ENCODE measurements around the gene SDC3.

Gene SDC3

DNA sequence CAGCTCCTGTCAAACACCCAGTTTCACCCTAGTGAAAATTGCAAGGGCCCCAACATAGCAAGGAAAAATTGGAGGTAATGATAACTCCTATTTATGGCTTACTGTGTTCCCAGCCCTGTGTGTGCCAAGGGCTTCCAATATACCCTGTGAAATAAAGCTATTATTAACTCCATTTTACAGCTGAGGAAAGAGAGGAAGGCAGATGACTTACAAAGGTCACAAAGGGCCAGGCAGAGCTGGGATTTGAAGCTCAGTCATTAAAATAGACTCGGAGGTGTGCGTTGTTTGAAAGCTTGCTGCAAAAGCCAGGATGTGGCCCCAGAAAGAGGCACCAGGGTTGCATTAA lies 20.2 kb upstream of the SDC3 start:
- DNase-seq (ENCODE audit: low read depth in 4 of 4, low spot score in 1 of 4) = no peak

DNA sequence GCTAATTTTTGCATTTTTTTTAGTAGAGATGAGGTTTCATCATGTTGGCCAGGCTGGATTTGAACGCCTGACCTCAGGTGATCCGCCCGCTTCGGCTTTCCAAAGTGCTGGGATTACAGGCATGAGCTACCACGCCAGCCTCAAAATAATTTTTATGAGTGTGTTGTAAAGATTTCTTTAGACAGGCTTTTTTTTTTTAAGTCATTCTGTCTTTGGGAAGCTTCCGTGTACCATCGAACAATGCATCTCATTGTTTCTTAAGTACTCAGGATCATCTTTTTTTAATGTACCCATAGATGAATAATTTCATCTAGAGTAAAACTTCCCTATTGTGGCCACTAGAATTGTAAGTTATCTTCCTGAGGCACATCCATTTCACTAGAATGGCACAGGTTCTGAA lies 19.6 kb upstream of the SDC3 start:
- no peak for DNase-seq (ENCODE audit: low read depth in 4 of 4, low spot score in 1 of 4)

DNA sequence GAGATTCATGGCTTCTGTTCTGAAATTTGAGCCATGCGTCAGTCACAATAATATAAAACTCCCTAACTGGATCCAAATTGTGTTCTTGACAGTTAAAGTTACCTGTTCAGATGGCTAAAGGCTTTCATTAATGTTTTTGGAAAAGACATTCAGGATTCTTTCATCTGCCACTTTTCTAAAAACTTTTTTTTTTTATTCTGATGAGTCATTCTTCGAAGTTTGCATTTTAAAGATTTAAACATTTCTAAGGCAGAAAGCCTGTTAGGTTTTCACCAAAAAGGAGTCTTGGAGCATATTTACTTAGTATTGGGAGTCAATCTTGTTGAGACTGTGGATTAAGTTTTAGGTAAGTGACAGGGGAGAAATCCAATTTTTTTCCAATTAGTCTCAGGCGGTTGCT lies 18.9 kb upstream of the SDC3 start:
- no peak for DNase-seq (ENCODE audit: low read depth in 4 of 4, low spot score in 1 of 4)

DNA sequence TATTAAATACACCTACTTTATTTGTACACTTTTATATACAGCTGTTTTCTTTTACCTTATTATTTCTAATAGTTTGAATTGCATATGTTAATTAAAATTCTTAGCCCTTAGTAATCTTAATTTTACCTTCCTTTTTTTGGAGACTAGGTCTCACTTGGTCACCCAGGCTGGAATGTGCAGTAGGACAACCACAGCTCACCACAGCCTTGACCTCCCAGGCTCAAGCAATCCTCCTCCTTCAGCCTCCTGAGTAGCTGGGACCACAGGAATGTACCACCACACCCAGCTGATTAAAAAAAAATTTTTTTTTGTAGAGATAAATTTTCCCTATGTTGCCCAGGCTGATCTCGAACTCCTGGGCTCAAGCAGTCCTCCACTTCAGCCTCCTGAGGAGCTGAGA lies 15.0 kb upstream of the SDC3 start:
- no peak for DNase-seq (ENCODE audit: low read depth in 4 of 4, low spot score in 1 of 4)

DNA sequence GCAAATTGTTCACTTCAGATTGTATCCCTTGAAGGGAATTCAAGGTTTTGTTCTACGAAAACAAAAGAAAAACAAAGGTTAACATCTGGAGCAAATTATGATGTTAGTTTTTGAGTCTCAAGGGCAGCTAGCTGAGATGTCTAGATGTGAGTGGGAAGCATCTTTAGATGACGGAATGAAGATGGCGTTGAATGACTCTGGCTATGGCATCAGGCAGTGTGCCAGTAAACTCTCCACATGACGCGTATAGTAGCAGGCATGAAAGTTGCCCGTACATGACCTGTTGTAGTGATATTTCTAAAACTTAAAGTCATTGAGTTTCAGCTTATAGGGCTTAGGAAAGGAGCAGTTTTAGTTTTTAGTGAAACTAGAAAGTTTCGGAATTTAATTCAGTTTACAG lies 12.3 kb upstream of the SDC3 start:
- DNase-seq (ENCODE audit: low read depth in 4 of 4, low spot score in 1 of 4) = no peak

DNA sequence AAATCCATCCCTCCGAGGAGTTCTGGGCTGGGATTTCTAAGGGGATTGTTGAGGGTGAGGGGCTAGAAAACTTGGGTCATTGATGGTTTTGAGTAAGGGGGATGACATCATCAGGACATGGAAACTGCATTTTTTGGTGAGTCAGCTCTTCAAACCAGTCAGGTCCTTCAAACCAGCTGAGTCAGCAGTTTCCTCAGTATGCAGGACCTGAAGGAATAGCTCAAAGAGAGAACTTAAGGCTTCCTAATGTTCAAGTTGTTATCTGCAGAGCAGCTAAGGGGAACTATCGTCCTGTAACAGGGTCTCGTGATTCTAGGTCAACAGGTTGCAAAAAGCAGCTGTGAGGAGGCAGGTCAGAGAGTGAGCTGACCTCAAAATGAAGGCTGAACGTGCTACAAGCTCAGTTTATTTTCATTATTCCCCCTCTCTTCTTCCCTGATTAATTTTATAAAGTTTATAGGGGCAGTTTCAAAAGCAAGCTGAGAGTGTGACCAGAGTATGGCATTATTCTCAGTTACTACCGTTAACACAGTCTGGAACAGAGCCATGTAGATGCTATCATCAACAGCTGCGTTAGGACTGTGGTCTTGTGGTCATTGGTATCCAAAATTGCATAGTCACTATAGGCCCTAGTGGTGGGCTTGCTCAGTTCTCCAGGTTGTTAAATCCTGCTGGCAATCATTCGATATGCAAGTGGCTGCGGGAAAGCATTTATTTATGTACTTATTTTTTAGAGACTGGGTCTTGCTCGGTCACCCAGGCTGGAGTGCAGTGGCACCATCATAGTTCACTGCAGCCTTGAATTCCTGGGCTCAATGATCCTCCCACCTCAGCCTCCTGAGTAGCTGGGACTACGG lies 10.7 kb upstream of the SDC3 start:
- DNase-seq (ENCODE audit: low read depth in 4 of 4, low spot score in 1 of 4) = no peak

DNA sequence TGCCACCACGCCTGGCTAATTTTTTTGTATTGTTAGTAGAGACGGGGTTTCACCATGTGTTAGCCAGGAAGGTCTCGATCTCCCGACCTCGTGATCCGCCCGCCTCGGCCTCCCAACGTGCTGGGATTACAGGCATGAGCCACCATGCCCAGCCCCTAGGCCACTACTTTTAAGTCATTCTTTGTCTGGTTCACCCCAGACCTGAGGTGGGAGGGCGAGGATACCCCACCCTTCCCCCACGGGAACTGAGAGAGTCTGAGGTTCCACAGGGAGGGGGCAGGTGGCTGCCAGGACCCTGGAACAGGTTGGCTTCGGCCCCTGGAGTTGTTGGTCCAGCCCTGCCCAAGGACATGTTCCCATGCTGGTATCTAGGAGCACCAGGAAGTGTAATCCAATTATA lies 7.7 kb upstream of the SDC3 start:
- no peak for DNase-seq (ENCODE audit: low read depth in 4 of 4, low spot score in 1 of 4)

DNA sequence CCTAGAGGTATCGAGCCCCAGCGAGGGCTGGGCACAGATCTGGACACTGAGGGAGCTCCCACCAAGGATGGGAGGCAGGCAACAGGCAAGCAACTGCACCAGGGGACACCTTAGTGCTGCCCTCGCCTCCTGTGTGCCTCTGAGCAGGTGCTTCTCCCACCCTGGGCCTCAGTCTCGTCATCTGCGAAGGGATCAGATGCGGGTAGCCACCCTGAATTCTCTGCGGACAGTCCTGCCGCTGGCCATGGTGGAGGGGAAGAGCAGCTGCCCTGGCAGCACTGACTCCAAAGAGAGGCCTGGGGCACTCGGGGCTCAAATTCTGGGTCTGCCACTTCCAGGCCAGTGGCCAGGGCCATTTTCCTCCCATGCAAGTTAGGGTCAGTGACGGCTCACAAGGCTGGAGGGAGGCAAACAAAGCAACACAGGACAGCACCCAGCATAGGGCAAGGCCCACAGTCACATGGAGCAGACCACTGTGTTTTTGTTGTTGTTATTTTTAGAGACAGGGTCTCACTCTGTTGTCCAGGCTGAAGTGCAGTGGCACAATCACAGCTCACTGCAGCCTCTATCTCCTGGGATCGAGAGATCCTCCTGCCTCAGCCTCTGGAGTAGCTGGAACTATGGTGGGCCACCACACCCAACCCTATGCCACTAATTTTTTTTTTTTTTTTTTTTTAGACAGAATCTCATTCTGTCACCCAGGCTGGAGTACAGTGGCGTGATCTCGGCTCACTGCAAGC lies 7.1 kb upstream of the SDC3 start:
- DNase-seq (ENCODE audit: low read depth in 4 of 4, low spot score in 1 of 4) = no peak

DNA sequence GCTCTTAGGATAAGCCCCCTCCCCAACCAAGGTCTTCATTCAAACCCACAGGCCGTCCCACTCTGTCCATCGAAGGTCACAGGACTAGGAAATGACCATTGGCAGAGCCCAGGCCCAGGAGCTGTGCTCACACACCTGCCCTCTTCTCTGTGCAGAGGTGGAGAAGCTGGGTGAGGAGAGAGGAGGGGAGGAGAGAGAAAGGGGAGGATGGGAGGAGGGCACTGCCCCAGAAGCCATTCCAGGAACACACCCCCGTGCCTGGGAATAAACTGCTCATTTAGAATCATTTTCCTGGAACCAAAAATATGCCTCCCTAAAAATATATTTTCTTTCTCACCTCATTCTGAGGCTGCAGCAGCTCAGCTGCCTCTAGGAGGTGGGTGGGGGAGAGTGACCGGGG lies 6.4 kb upstream of the SDC3 start:
- DNase-seq (ENCODE audit: low read depth in 4 of 4, low spot score in 1 of 4) = no peak

DNA sequence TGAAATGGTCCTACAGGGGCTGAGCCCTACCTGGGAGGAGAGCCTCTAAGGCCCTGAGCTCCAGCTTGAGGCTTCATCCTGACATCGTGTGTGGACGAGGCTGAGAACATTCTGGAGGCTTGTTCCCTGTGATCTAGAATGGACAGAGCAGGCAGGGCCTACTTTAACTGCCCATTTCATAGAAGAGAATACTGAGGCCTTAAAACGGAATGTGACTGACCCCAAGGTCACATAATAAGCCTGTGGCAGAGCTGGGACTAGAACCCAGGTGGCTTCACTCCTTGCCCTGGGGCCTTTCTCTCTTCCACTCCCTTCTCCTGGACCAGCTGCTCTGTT lies 6.0 kb upstream of the SDC3 start:
- no peak for DNase-seq (ENCODE audit: low read depth in 4 of 4, low spot score in 1 of 4)

DNA sequence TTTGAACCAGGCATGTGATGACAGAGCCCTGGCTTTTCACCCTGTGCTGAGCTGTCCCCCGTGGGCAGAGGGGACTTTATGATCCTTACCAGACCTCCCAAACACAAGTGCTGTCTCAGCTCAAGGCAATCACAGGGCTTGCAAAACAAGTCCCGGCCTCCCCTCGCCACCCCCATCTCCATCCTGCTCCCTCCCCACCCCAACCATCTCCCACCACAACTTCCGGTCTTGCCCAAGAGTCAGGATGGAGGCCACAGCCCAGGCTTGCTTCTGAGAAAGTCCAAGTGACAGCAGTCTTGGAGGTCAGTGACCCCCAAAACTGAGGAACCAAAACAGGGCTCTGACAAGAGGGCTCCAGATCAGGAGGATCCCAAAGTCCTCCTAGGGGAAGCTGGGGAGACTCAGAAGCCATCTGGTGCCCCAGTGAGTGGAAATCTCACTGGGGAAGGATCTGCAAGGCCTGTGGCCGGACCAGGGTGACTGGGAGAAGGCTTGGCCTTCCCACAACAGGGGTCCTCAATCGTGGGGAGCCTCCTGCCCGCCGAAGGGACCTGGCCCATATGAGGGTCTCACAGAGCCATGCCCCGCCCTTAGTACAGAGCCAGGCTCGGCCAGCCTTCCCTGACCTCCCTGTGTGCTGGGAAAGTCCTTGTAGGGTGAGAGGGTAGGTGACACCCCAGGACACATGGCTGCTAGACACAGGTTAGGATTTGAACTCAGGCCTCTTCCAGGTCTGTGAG lies 4.5 kb upstream of the SDC3 start:
- no peak for DNase-seq (ENCODE audit: low read depth in 4 of 4, low spot score in 1 of 4)

DNA sequence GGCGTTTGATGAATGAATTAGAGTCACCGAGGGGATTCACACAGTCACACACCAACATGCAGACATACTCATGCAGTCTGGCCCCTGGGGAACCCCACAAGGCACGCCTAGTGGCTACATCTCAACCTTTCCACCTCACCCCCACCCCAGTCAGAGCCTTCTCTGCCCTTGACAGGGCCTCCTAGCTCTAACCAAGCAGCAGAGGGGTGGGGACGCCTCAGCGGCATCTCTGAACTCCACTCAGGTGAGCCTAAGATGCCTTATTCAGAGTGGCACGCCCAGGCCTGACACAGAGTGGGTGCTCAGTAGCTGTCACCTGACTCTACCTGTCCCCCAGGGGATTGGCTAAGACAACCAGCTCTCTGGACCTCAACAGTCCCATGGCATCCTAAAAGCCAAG lies 3.7 kb upstream of the SDC3 start:
- no peak for DNase-seq (ENCODE audit: low read depth in 4 of 4, low spot score in 1 of 4)

DNA sequence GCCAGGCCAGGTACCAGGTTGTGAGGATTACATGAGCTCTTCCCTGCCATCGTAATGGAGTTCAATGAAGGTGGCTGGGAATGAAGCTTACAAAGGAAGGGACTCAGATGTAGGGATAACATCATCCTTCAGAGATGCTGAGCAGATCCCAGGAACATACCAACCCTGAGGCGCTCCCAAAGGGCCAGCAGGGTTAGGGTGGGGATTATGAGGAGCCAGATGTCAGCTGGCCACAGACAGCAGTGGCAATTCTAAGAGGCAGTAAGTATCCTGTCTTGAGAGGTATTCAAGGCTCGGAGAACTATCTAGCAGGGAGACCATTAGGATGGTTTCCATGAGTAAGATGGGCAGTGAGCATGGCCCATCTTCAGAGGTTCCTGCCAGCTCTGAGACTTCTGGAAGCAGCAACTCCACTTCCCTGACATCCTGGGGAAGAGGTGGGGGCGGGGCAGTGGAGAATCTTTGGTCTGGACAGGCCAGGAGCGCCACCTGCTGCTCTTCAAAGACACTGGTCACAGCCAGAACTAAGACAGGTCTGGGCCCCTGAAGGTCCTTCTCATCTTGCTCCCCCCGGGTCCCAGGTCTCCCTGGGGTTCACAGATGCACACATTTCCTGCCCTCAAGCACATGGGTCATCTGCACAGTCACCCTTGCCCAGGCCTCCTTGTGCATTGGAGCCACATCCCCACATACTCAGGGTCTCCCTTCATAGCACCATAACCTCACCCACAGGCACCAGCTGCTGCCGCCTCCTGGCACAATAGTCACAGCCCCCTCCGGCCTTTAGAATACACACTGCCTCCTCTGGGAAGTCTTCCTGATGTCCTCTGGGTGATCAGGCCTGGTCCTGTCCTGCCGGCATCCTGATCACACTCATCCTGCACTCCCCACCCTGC lies 2.7 kb upstream of the SDC3 start:
- peak; percentile 25 to 48 (median 32) for DNase-seq (ENCODE audit: low read depth in 4 of 4, low spot score in 1 of 4)

DNA sequence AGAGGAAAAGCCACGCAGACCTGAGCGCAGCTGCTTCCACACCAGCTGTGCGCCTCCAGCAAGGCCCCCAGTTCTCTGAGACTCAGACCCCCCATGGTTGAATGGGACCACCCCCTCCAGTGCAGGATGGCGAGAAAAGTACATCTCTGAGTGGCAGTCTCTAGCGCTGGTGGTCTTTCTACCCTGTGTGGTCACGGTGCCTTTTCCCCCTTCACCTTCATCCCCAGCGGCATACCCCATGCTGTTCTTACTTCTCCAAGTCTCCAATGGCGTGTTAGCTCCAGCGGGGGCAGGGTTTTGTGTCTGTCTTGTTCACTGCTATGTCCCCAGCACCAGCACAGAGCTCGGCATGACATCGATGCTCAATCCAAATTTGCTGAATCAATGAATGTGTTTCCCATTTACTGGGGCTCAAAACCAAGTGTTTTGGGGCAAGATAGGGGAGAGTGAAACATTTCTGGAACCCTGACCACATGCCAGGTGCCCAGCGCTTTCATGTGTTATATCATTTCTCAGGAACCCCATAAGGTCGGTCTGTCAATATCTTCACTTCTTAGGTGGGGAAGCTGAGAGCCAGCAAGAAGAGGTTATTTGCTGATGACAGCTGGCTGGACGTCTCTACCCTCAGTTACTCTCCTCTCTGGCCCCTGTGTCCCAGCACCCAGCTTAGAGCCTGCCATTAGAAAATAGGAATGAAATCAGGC lies 959 bp upstream of the SDC3 start:
- no peak for DNase-seq (ENCODE audit: low read depth in 4 of 4, low spot score in 1 of 4)

DNA sequence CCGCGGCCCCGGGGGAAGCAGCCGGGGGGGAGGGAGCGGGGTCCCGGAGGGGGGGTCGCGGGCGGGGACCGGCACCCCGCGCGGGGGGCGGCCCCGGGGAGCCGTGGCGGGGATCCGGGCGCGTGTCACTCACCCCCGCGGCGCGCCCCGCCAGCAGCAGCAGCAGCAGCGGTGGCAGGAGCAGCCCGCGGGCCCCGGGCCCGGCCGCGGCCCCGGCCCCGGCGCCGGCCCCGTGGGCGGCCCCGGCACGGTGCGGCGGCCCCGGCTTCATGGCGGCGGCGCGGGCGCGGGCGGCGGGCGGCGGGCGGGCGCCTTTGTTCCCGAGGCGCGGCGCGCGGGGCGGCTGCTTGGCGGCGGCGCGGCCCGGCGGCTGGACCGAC lies 252 bp downstream of the SDC3 start:
- DNase-seq (ENCODE audit: low read depth in 4 of 4, low spot score in 1 of 4) = no peak

DNA sequence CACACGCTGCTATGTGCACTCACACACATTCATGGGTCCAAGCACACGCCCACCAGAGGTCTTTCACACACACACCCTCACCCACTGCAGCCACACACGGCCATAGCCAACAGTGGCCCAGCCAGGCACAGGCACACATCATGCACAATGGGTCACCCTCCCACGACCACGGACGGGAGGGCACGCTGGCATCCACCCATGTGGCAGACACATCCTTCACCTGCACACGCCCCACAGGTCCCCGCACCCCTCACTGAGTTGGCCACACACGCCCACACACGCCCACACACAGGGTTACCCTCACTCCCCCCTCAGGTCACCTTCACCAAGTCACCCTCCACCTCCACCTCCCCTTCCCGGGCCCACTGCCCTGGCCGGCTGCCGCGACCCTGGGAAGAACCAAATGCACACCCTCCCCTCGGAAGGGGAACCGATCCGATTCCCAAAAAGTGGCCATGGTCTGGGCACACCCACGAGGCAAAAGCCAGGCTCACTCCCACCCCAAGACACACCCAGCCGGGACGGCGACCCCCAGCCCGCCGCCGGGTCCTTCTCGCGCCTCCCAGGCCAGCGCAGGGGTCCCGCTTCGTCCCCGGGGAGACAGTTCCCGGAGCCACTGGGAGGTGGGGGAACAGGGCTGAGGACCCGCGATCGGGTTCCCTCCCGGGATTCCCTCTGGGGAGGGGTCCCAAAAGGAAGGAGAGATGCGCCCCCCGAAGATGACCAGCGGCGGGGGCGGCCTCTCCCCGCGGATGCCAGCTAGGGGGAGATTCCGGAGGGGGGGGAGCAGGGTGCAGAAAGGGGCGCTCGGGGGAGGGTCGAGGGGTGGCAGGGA lies 860 bp downstream of the SDC3 start:
- no peak for DNase-seq (ENCODE audit: low read depth in 4 of 4, low spot score in 1 of 4)

DNA sequence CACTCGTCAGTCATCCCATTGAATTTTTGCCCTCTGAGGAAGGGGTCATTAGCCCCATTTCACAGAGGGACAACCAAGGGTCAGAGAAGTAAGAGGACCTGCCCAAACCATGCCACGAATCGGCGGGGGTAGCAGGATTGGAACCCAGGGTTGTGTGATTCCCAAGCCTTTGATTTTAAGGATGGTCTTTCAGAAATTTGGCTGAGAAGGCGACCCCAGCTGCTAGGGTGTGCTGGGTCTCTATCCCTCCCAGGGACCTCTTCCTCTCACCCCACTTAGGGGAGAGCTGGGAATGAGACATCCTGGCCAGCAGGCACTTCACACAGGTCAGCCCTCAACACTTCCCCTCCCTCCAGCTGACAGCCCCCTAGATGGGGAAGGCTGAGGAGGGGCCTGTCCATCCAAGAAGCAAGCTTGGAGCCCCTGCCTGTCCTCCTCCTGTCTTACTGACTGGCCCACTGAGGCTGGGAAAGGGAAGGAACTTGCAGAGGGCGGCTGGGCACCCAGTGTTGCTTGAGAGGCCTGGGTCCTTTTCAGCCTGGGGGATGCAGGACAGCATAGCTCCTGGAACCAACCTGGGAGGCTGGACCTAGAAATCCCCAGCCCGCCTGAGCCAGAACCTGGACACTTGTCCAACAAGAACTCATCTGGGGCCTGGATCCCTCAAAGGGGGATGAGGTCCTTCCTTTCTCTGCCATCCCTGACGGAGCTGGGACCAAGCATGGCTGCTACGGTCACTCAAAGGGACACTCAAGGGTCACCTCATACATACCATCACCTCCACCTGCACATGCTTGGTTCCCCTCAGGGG lies 1.7 kb downstream of the SDC3 start:
- DNase-seq (ENCODE audit: low read depth in 4 of 4, low spot score in 1 of 4) = no peak

DNA sequence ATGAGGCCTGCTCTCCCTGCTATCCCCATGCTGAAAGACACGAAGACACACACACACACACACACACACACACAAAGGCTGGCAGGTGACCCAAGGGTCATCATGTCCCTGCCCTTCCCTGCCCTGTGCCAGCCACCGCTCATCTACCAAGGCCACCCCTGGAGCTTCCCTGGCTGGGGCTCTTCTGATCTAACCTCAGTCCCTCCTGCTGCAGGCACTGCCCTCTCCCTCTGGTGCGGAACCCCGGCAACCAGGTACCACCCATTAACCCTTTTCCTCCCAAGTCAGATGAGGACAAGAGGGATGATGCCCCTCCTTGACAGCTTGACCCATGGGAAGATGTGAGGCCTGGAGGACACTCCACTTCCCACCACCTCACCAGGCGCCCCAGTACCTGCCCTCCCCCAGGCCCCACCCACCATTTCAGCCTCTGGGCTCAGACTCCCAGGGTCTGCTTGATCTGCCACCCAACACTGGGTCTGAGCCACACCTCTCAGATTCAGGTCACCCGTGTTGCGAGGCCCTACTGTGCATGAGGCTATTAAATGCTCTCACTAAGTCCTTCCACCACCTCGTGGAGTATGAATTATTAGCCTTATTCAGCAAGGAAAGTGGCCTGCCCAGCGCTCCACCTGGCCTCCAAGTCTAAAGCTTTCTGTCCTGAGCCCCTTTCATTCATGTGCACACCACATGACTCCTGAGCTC lies 2.5 kb downstream of the SDC3 start:
- no peak for DNase-seq (ENCODE audit: low read depth in 4 of 4, low spot score in 1 of 4)
